Kidney (tissue), 14 donors: ENCODE results near the gene ADGRL2. TPM values are rescaled to one million over a fixed set of nuclear protein-coding genes. Genes with fewer than 3 reads are reported as not detected.

ENCODE experiments used
- DNase-seq, 5 donors: peaks; one replicate each; pipeline ENCODE4 v3.0.0-alpha.2; 2013 to 2020
- FAIRE-seq: peaks from 2 replicates; lab custom pipeline; 2012; peaks lifted over from hg19 to GRCh38; lab: Jason Lieb, UNC
- H3K27ac ChIP-seq, 2 donors: one replicate each; pipeline ENCODE4 v1.7.0; 2013; ENCODE audit warnings: low read depth in 2 of 2, low read length in 2 of 2, inconsistent platforms in 1 of 2
- H3K27me3 ChIP-seq: one replicate; pipeline ENCODE4 v1.7.1; 2013; ENCODE audit warnings: low read length, inconsistent platforms; ENCODE audit not compliant: control insufficient read depth, insufficient read depth
- H3K36me3 ChIP-seq, 3 donors: one replicate each; pipeline versions ENCODE4 v1.7.0 to v1.7.1; 2013; ENCODE audit warnings: low read length in 3 of 3, control low read depth in 1 of 3, inconsistent platforms in 1 of 3; ENCODE audit not compliant: insufficient read depth in 3 of 3, control insufficient read depth in 2 of 3
- H3K4me1 ChIP-seq, 3 donors: one replicate each; pipeline versions ENCODE4 v1.7.0 to v1.7.1; 2013; ENCODE audit warnings: low read length in 3 of 3, inconsistent platforms in 1 of 3, low read depth in 1 of 3; ENCODE audit not compliant: control insufficient read depth in 2 of 3, insufficient read depth in 2 of 3
- H3K4me3 ChIP-seq, 3 donors: one replicate each; pipeline versions ENCODE4 v1.7.0 to v1.8.1; 2013; ENCODE audit warnings: low read length in 3 of 3, control low read depth in 1 of 3, inconsistent platforms in 1 of 3
- H3K9ac ChIP-seq, 3 donors: one replicate each; pipeline versions ENCODE4 v1.7.0 to v1.7.1; 2013; ENCODE audit warnings: low read length in 3 of 3, control low read depth in 1 of 3, inconsistent platforms in 1 of 3
- H3K9me3 ChIP-seq, 3 donors: one replicate each; pipeline versions ENCODE4 v1.7.0 to v1.7.1; 2013; ENCODE audit warnings: low read length in 3 of 3, control low read depth in 1 of 3, inconsistent platforms in 1 of 3; ENCODE audit not compliant: control insufficient read depth in 2 of 3, insufficient read depth in 1 of 3
- CTCF ChIP-seq: IDR thresholded peaks from 3 replicates; pipeline ENCODE4 v1.5.1; 2012; ENCODE audit warnings: mild to moderate bottlenecking, moderate library complexity, borderline replicate concordance; ENCODE audit not compliant: insufficient read depth; ENCODE audit errors: extremely low read depth
- intact Hi-C: fragments of 100-400 bp; cut with DNase I; formaldehyde crosslinking; loops from one replicate; pipeline ENCODE4 v1.11.1; 2022
- polyA plus RNA-seq: library from polyadenylated mRNA; stranded (reverse); fragments of 350-450 nt; fragmentation: Illumina TruSeq; extraction: RNeasy Lipid Tissue Mini Kit (QIAGEN cat#74804); gene quantifications from one replicate; pipeline ENCODE4 v1.2.3, GENCODE V29; 2014; ENCODE audit warnings: low read depth, low replicate concordance; ENCODE audit not compliant: insufficient read depth
- total RNA-seq: library from RNA; stranded (reverse); fragmentation: NEBNext Ultra II Directional; extraction: Animal tissue kit (Norgen Biotek cat#: 25700); gene quantifications from one replicate; pipeline ENCODE4 v1.2.1, GENCODE V29; 2021
- donor health status: control.
- donor health status: control.
- donor health status: control.
- donor health status: control.
- donor health status: control.
- donor health status: DM: yes; HTN: yes; CAD: no.
- donor health status: Normal renal cell carcinoma (clear cell type).

Gene ADGRL2
- total and polyA plus RNA-seq, 2 donors from 2014 or later = 27.2 to 71.2 TPM

DNA sequence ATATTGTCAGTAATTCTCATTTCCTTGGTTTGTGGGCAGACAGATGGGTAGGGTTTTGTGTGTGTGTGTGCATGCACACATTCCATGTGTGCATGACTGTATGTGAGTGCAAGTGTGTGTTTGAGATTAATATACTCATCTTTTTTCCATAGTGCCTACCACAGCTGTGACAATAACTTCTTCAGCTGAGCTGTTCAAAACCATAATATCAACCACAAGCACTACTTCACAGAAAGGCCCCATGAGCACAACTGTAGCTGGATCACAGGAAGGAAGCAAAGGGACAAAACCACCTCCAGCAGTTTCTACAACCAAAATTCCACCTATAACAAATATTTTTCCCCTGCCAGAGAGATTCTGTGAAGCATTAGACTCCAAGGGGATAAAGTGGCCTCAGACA lies 149.3 kb downstream of the ADGRL2 start:
- H3K36me3 ChIP-seq = peaks cover 0 to 3% (median 3%) of the 10 kb centered on the region in 3 donors
- no peaks in the 10 kb centered on the region for H3K27me3 ChIP-seq
- no peak for TF ChIP-seq CTCF
- DNase-seq (no peak), FAIRE-seq (no peak)
- H3K4me3 ChIP-seq = no peak overlapping the region
- intact Hi-C loops = no loop called here
- H3K9me3 ChIP-seq = no peaks in the 10 kb centered on the region
- no peak overlapping the region for H3K27ac ChIP-seq
- H3K9ac ChIP-seq = no peak overlapping the region
- H3K4me1 ChIP-seq = no peaks in the 10 kb centered on the region

- no peak for TF ChIP-seq CTCF
- H3K27me3 ChIP-seq = no peaks in the 10 kb centered on the region
- H3K4me3 ChIP-seq = no peak overlapping the region
- H3K9me3 ChIP-seq = no peaks in the 10 kb centered on the region
- FAIRE-seq (no peak), DNase-seq (no peak)
- no peak overlapping the region for H3K9ac ChIP-seq
- no peaks in the 10 kb centered on the region for H3K4me1 ChIP-seq
- H3K36me3 ChIP-seq = peaks cover 0 to 3% (median 3%) of the 10 kb centered on the region in 3 donors
- H3K27ac ChIP-seq = no peak overlapping the region
- intact Hi-C loops = no loop called here
Measured at GRCh38 chr1:81950591-81951244, 150.0 kb downstream of the ADGRL2 start.

DNA sequence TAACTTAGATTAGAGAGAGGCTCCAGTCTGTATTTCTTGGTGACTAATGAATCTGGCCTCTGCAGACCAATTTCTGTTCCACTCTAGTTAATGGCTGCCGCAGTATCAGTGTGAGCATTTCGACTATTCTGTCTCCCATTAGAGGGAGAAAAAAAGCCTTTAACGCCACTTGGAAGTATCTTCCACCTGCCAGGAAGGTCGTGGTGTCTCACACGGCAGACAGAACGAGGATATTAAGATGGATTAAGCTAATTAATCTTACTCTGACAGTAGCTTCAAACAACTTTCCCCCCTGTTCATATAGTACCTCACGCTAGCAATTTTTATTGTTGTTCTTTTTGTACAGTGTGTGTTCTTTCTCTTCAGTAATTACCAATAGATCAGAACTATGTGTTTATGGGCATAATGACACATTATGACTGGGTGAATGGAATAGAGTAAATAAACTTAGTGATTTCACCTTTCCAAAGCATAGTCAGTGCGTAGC lies 153.8 kb downstream of the ADGRL2 start:
- peaks cover 0 to 6% (median 1%) of the 10 kb centered on the region in 3 donors for H3K9me3 ChIP-seq
- intact Hi-C loops = no loop called here
- no peak overlapping the region for H3K9ac ChIP-seq
- FAIRE-seq = no peak
- no peak overlapping the region for H3K4me3 ChIP-seq
- no peak for DNase-seq
- no peaks in the 10 kb centered on the region for H3K4me1 ChIP-seq
- H3K27ac ChIP-seq = no peak overlapping the region
- TF ChIP-seq CTCF = no peak
- peaks cover 3 to 7% (median 5%) of the 10 kb centered on the region in 3 donors for H3K36me3 ChIP-seq
- no peaks in the 10 kb centered on the region for H3K27me3 ChIP-seq
